AG09309 (cell line): ENCODE results near the gene ST6GAL1.

Source experiments
- DNase-seq: peaks from one replicate; pipeline ENCODE4 v3.0.0-alpha.2; 2010; ENCODE audit warnings: low read depth
- H3K4me3 ChIP-seq: 2 replicates; pipeline ENCODE4 v1.5.1; 2011; ENCODE audit warnings: mild to moderate bottlenecking, low read depth, low read length, moderate library complexity; ENCODE audit not compliant: control insufficient read depth
- CTCF ChIP-seq: IDR thresholded peaks from 2 replicates; pipeline ENCODE4 v1.5.1; 2011; ENCODE audit warnings: mild to moderate bottlenecking, low read depth, low read length, inconsistent platforms; ENCODE audit not compliant: insufficient read depth, control insufficient read depth; ENCODE audit errors: missing control alignments

ST6GAL1 gene

GRCh38 chr3:187026317-187026670 lies 96.0 kb downstream of the ST6GAL1 start:
- DNase-seq: no peak
- no peak for TF ChIP-seq CTCF
- no peak overlapping the region for H3K4me3 ChIP-seq

- no peak for TF ChIP-seq CTCF
- H3K4me3 ChIP-seq: no peak overlapping the region
- no peak for DNase-seq
Observed at GRCh38 chr3:187027531-187028278, 97.4 kb downstream of the ST6GAL1 start.

- no peak for TF ChIP-seq CTCF
- no peak overlapping the region for H3K4me3 ChIP-seq
- no peak for DNase-seq
Observed at GRCh38 chr3:187031934-187032333, 101.6 kb downstream of the ST6GAL1 start.

GRCh38 chr3:187036394-187036793 lies 106.1 kb downstream of the ST6GAL1 start:
- DNase-seq: no peak
- no peak overlapping the region for H3K4me3 ChIP-seq
- TF ChIP-seq CTCF: no peak

GRCh38 chr3:187039100-187039722 lies 108.9 kb downstream of the ST6GAL1 start:
- no peak for DNase-seq

GRCh38 chr3:187039723-187040414 lies 109.5 kb downstream of the ST6GAL1 start:
- no peak for DNase-seq
- H3K4me3 ChIP-seq: no peak overlapping the region
- TF ChIP-seq CTCF: no peak

More at GRCh38 chr3:187039100-187039722, 108.9 kb downstream of the ST6GAL1 start:
- no peak for TF ChIP-seq CTCF
- no peak overlapping the region for H3K4me3 ChIP-seq
